ENCODE data around the gene ZNF646. TPM values are rescaled to one million over a fixed set of nuclear protein-coding genes. Genes with fewer than 3 reads are reported as not detected.

ZNF646 gene
- total and polyA plus RNA-seq, 2 donors = 9.4 to 11.5 TPM

DNA sequence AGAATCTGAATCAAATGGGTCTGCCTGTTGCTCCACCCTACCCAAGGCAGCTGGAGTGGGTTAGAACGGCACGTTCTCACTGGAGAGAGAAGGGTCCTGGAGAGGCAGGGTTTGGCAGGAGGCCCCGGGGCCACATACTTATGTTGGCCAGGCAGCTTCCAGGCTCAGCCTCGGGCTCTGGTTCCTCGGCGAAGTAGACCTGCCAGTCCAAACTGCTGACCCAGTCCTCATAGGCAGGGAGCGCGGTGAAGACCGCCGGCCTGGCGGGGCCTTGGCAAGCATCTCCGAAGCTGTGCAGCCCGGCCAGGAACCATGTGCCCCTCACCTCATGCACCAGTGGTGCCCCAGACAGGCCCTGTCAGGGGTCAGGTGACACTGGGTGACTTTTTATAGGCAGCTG is 9.8 kb downstream of the ZNF646 start:
- DNase-seq (ENCODE audit: extremely low spot score) = no peak
- Histone ChIP-seq H3K36me3 (ENCODE audit: insufficient read depth) (peaks cover 5% of the 10 kb centered on the region), H3K4me3 (ENCODE audit: low read depth, low read length) (no peak overlapping the region), H3K27ac (ENCODE audit: low read depth) (no peak overlapping the region), H3K4me1 (ENCODE audit: insufficient read depth) (no peaks in the 10 kb centered on the region)
- 82% methylated on average over 13 of the region's 13 CpGs for WGBS

- DNase-seq (ENCODE audit: extremely low spot score) = no peak
- H3K36me3 ChIP-seq (ENCODE audit: insufficient read depth) = peaks cover 5% of the 10 kb centered on the region
- H3K27ac ChIP-seq (ENCODE audit: low read depth) = no peak overlapping the region
- H3K4me1 ChIP-seq (ENCODE audit: insufficient read depth) = no peaks in the 10 kb centered on the region
- H3K4me3 ChIP-seq (ENCODE audit: low read depth, low read length) = no peak overlapping the region
- WGBS = 86% methylated on average over 16 of the region's 16 CpGs
These were observed 10.5 kb downstream of the ZNF646 start for GRCh38 chr16:31084584-31085302.

DNA sequence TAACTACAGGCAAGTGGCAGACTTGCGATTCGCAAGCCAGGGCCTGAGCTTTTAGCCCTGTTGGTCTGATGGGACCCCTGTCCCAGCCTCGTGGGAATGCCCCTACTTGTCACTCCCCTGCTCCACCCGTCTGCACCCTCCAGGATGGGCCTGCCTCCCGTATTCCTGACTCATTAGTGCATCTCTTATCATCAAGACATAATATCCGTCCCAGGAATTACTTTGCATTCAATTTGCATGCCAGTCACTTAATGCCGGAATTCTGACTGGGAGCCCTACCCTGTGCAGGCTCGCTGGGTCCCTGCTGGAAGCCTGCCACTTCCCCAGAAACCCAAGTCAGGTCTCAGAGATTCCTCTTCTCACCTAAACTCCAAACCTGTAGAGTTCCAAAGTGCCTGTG is 11.2 kb downstream of the ZNF646 start:
- Histone ChIP-seq H3K27ac (ENCODE audit: low read depth) (no peak overlapping the region), H3K4me1 (ENCODE audit: insufficient read depth) (no peaks in the 10 kb centered on the region), H3K36me3 (ENCODE audit: insufficient read depth) (peaks cover 5% of the 10 kb centered on the region), H3K4me3 (ENCODE audit: low read depth, low read length) (no peak overlapping the region)
- 82% methylated on average over 8 of the region's 8 CpGs for WGBS
- no peak for DNase-seq (ENCODE audit: extremely low spot score)

DNA sequence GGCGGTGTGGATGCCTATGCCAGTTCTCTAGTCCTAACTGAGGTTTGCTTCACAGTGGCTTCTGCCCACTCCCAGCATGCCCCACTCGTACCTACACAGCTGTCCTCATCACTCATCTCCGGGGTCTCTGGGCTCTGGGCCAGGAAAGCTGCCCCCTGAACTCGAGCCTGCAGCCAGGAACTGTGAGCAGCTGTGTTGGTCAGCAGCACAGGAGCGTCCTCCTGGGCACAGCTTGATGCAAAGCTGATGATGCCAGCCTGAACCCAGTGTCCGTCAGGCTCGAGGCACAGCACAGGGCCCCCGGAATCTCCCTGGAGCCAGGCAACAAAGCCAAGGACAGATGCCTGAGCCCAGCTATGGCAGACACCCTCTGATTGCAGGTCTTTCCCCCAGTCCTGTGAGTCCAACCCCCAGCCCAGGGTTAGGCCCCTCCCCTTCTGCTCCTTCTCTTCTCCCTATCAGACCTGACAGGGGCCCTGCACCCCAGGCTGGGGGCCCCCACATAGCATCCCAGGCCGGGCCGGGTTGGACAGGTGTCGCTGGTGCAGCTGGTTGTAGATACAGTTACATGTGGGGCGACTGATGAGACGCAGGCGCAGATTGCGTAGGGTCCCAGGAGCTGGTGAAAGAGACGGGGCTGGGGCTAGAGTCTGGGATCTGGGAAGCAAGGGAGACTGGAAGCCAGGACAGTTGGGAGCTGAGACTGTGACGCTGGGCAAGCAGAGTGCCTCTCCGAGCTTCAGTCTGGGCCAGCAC is 11.8 kb downstream of the ZNF646 start:
- DNase-seq (ENCODE audit: extremely low spot score) = no peak
- no peaks in the 10 kb centered on the region for H3K4me1 ChIP-seq (ENCODE audit: insufficient read depth)
- 84% methylated on average over 18 of the region's 18 CpGs for WGBS
- peaks cover 4% of the 10 kb centered on the region for H3K36me3 ChIP-seq (ENCODE audit: insufficient read depth)
- H3K27ac ChIP-seq (ENCODE audit: low read depth) = no peak overlapping the region
- no peak overlapping the region for H3K4me3 ChIP-seq (ENCODE audit: low read depth, low read length)

DNA sequence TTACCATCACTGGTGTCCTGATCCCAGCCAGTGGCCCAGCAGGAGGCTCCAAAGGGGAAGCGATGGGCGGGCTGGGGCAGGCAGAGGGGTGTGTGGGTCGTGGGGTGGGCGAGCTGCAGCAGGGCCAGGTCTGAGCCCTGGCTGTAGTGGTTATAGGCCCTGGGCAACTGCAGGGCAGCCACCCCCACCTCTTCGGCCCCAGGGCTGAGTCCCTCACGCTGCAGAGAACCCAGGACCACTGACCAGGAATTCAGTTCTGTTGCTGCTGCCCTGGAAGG is 12.3 kb downstream of the ZNF646 start:
- Histone ChIP-seq H3K36me3 (ENCODE audit: insufficient read depth) (peaks cover 4% of the 10 kb centered on the region), H3K4me1 (ENCODE audit: insufficient read depth) (no peaks in the 10 kb centered on the region), H3K4me3 (ENCODE audit: low read depth, low read length) (no peak overlapping the region), H3K27ac (ENCODE audit: low read depth) (no peak overlapping the region)
- DNase-seq (ENCODE audit: extremely low spot score) = no peak
- 83% methylated on average over 6 of the region's 6 CpGs for WGBS

DNA sequence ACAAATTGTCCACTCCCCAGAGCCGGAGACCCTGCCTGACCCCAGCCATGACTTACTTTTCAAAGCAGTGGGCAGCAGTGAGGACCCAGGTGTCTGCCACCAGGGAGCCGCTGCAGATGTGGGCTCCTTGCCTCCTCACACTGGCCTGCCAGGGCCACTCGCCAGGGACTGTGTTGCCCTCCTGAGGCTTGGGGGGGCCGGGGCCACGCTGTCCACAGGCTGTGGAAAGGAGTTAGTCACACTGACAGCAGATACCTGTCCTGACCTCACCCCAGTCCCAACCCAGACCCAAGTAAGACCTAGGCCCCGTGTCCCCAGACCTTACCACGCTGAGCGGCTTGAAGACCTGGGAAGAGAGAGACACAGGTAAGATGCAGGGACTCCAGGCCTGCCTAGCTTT is 13.3 kb downstream of the ZNF646 start:
- no peaks in the 10 kb centered on the region for H3K4me1 ChIP-seq (ENCODE audit: insufficient read depth)
- WGBS = 90% methylated on average over 8 of the region's 8 CpGs
- DNase-seq (ENCODE audit: extremely low spot score) = no peak
- no peak overlapping the region for H3K4me3 ChIP-seq (ENCODE audit: low read depth, low read length)
- no peak overlapping the region for H3K27ac ChIP-seq (ENCODE audit: low read depth)
- H3K36me3 ChIP-seq (ENCODE audit: insufficient read depth) = peaks cover 4% of the 10 kb centered on the region

DNA sequence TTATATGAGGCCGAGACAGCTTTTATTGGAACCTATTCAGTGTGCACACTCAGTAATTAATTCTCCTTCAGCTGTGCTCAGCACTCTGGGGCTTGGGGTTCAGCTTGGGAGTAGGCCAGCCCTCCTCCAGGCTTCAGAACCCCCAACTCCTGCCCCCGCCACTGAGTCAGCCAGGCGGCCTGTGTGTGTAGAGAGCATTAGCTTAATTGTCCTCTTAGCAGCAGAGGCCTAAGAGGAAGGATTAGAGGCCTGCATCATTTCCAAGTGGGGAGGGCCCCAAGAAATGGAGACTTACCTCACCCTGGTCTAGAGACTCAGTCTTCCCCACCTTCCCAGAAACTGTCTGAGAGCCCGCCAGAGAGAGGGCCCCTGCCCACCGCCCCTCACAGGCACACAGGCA is 13.7 kb downstream of the ZNF646 start:
- Histone ChIP-seq H3K4me3 (ENCODE audit: low read depth, low read length) (no peak overlapping the region), H3K36me3 (ENCODE audit: insufficient read depth) (peaks cover 3% of the 10 kb centered on the region), H3K27ac (ENCODE audit: low read depth) (no peak overlapping the region), H3K4me1 (ENCODE audit: insufficient read depth) (no peaks in the 10 kb centered on the region)
- no peak for DNase-seq (ENCODE audit: extremely low spot score)
- 79% methylated on average over 5 of the region's 5 CpGs for WGBS

DNA sequence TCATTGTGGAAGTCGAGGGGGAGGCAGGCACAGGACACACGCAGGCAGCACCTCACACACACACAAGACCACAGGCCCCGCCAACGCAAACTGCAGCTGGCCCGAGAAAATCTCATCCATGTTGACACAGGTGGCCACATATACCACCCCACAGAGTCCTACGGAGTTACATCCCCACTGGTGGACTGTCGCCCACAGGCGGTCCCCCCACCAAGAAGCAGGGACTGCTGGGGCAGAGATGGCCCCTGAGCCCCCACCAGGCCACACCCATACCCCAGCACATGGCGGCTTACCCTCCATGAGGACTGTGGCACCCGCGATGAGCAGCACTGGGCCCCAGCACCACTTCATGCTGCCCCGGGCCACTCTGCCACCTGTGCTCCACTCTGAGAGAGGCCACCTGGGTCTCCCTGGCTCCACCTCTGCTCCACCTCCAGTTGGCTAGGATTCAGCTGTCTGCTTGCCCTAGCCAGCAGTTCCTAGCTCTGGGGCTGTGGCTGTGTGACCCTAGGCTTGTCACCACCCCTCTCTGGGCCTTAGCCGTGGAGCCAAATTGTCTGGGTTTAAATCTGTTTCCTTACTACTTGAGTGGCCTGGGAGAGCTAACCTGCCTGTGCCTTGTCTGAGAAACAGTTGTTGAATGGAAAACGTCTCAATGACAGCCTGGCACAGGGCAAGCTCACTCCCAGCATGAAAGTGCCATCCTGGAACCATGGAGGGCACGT is 14.4 kb downstream of the ZNF646 start, which contains the start of gene PRSS53:
Gene PRSS53 (minus strand): TSS at position 485 of the 725 bp plus-strand sequence. CDS start 134 bp downstream, at position 351.
- DNase-seq (ENCODE audit: extremely low spot score) = no peak
- H3K4me3 ChIP-seq (ENCODE audit: low read depth, low read length) = no peak within 1 kb of the TSS
- peaks cover 2% of the 10 kb centered on the region for H3K4me1 ChIP-seq (ENCODE audit: insufficient read depth)
- no peak within 1 kb of the TSS for H3K27ac ChIP-seq (ENCODE audit: low read depth)
- peaks cover 2% of the 10 kb centered on the region for H3K36me3 ChIP-seq (ENCODE audit: insufficient read depth)
- 86% methylated on average over 15 of the region's 15 CpGs for WGBS

DNA sequence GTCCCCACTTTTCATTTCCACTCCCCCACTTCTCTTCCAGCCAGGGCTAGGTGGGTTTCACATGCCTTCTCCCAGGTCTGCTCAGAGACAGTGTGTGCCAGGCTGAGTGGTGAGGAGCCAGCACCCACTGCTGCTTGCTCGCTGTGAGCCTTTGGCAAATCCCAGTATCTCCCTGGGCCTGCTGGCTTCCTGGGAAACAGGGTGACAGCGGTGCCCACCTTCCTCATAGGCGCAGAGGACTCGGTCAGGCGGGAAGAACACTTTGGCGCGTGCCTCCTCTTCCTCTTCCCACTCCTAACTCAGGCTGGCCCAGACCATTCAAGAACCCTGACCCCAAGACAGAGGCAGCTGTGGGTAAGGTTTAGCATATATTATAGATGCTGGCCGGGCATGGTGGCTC is 15.0 kb downstream of the ZNF646 start:
- peaks cover 2% of the 10 kb centered on the region for H3K36me3 ChIP-seq (ENCODE audit: insufficient read depth)
- WGBS = 89% methylated on average over 8 of the region's 8 CpGs

DNA sequence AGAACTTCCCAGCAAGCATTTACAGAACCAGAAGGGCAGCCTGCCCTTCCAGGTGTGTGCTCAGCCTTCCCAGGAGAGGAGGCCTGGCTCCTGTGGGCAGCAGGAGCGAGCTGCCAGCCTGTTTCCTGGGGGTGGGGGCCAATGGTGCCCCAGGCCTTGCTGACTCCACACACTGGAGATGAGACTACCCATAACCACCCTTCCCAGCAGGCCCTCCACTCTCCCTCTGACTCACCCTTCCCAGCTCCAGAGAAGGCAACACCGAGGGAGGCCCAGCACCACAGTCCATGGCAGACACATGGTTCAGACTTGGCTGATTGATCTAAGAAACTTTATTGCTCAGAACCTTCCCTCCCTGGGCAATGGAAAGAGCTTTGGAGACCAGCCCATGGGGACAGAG is 16.3 kb downstream of the ZNF646 start:
- no peak for DNase-seq (ENCODE audit: extremely low spot score)
- 87% methylated on average over 2 of the region's 2 CpGs for WGBS
- Histone ChIP-seq H3K4me1 (ENCODE audit: insufficient read depth) (peaks cover 2% of the 10 kb centered on the region), H3K4me3 (ENCODE audit: low read depth, low read length) (no peak overlapping the region), H3K36me3 (ENCODE audit: insufficient read depth) (peaks cover 2% of the 10 kb centered on the region), H3K27ac (ENCODE audit: low read depth) (no peak overlapping the region)

More for the DNA sequence above, 15.0 kb downstream of the ZNF646 start:
- Histone ChIP-seq H3K4me1 (ENCODE audit: insufficient read depth) (peaks cover 2% of the 10 kb centered on the region), H3K4me3 (ENCODE audit: low read depth, low read length) (no peak overlapping the region), H3K27ac (ENCODE audit: low read depth) (no peak overlapping the region)
- DNase-seq (ENCODE audit: extremely low spot score) = no peak

GRCh38 chr16:31092330-31092729 is 18.1 kb downstream of the ZNF646 start:
- no peak for DNase-seq (ENCODE audit: extremely low spot score)
- no peak overlapping the region for H3K27ac ChIP-seq (ENCODE audit: low read depth)
- 90% methylated on average over 5 of the region's 5 CpGs for WGBS
- peaks cover 2% of the 10 kb centered on the region for H3K36me3 ChIP-seq (ENCODE audit: insufficient read depth)
- H3K4me1 ChIP-seq (ENCODE audit: insufficient read depth) = peaks cover 2% of the 10 kb centered on the region
- H3K4me3 ChIP-seq (ENCODE audit: low read depth, low read length) = no peak overlapping the region

DNA sequence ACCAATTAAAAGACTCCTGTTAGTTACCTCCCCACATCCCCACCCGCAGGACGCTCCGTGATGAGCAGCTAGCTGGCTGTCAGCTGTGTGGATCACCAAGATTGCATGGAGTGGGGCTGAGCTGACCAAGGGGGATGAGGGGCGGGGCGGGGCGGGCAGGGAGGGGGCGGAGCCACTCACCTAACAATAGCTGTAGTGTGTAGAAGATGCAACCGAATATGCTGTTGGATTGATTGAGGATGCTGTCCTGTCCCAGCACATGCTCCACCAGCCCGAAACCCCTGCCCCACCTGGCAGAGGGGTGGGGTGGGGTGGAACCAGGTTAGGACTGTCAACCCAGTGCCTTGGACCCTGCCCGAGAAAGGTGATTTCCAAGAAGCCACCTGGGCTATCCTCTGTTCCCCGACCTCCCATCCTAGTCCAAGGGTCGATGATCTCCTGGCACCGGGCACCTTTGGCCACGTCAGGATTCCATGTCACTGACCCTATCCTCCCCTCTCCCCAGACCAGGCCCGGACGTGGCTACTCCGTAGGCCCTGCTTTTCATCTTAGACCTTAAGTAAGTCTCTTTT is 19.0 kb downstream of the ZNF646 start:
- Histone ChIP-seq H3K4me3 (ENCODE audit: low read depth, low read length) (no peak overlapping the region), H3K27ac (ENCODE audit: low read depth) (no peak overlapping the region), H3K4me1 (ENCODE audit: insufficient read depth) (peaks cover 2% of the 10 kb centered on the region), H3K36me3 (ENCODE audit: insufficient read depth) (peaks cover 2% of the 10 kb centered on the region)
- WGBS = 33% methylated on average over 17 of the region's 17 CpGs
- no peak for DNase-seq (ENCODE audit: extremely low spot score)

- DNase-seq (ENCODE audit: extremely low spot score) = no peak
- peak overlapping the region; percentile 88 for H3K27ac ChIP-seq (ENCODE audit: low read depth)
- H3K4me3 ChIP-seq (ENCODE audit: low read depth, low read length) = peak overlapping the region; percentile 72
- H3K36me3 ChIP-seq (ENCODE audit: insufficient read depth) = peaks cover 2% of the 10 kb centered on the region
- under 1% methylated on average over 20 of the region's 20 CpGs for WGBS
- H3K4me1 ChIP-seq (ENCODE audit: insufficient read depth) = peaks cover 2% of the 10 kb centered on the region
These were observed 19.8 kb downstream of the ZNF646 start for GRCh38 chr16:31094088-31094423.
